Right hindlimb (tissue), 1 donor: ENCODE data around the gene XYLB.

Experiments used
- DNase-seq: peaks from one replicate; pipeline ENCODE4 v3.0.0-alpha.2; 2018

Gene XYLB

DNA sequence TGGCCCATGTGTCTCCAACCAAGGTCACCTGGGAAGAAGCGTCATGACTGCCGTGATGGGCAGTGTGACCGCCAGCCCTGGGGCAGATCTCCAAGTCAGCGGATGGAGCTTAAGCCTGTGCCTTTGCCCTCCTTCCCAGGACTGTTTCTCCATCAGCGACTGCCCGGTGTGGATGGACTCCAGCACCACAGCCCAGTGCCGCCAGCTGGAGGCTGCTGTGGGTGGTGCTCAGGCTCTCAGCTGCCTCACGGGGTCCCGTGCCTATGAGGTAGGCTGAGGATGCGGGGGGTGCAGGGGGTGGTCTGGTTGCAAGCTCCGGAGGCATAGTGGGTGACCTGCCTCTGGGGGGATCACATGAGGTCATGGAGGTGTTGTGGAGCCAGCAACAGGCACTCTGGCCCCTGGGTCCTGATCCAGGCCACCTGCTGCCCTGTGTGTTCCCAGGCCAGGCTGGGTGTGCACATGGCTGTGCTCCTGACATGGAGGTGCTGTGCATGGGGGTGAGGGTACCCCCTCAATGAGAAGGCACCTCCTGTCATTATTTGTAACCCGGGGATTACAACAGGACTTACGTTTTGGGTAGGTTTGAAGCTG lies 19.0 kb downstream of the XYLB start:
- DNase-seq = no peak

GRCh38 chr3:38366082-38366481 lies 19.5 kb downstream of the XYLB start:
- no peak for DNase-seq

DNA sequence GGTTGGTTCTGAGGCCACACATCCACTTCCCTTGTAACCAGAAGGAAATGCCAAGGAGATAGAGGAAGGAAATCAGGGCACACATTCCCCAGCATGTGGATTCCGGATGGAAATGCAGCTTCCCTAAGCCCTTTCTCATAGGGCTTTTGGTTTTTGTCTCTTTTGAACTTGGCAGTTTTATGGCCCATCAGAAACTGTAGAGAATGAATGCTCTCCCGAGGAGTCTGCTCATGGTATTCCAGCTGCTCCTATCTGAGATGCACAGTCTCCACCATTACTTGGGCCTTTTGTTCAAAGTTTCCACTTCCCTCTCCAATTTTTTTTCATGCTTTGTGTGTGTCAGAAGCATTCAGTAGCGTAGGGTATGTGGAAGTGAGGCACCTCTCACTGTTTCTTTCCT lies 21.2 kb downstream of the XYLB start:
- DNase-seq = no peak

GRCh38 chr3:38368238-38368637 lies 21.7 kb downstream of the XYLB start:
- no peak for DNase-seq

DNA sequence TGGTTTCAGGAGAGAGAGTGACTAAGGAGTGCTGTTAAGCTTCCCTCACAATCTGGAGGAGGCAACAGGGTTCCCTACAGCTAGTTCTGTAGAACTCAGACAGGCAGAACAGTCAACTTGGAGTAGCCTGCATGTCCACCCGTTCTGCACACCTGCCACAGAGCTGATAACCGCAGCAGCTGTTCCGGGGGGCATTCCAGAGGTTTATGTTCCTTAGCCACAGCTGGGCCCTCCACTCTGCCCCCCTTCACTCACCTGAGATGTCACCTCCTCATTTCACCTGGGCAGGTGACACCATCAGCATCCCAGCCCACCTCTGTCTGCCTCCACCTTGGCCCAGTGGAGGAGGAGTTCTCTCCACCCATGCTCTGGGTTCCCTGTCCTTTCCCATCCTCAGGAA lies 22.6 kb downstream of the XYLB start:
- no peak for DNase-seq

- no peak for DNase-seq
These were observed 23.6 kb downstream of the XYLB start for GRCh38 chr3:38370149-38370548.

DNA sequence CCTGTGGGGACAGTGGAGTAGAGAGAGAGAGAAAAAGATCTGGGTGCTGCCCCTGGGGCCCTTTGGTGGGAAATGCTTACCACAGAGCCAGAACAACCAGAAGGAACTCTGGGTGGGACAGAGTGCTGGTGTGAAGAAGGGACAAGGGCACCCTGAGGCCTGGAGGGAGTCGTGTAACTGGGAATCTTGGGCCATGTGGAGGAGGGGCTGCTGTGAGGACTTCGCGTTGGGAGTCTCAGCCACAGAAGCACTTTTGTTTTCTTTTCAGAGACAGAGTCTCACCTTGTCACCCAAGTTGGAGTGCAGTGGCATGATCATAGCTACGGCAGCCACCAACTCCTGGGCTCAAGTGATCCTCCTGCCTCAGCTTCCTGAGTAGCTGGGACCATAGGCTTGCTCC lies 24.3 kb downstream of the XYLB start:
- DNase-seq = no peak

DNA sequence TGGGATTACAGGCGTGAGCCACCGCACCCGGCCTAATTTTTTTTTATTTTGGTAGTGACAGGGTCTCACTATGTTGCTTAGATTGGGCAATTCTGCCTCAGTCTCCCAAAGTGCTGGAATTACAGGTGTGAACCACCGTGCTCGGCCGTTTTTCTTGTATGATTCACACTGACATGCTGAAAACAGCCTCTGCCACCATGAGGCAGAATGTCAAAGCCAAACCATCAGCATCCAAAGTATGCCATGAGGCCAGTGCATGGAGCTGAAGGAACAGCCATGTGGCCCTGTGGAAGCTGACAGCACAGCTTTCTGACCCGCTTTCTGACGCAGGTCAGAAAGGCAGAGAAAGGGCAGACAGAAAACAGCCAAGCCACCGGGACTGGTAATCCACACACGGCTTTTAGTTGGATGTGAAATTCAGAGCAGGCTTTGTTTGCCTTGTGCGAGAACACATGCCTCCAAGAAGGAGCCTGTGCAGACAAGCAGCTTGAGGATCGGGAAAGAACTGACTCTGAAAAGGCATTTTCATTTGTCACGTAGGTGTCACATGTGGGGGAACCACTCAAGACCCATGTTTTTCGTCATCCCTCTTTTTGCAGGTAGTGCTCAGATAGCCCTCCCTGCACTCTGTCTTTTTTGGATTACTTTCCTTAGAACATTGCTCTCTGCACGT lies 25.1 kb downstream of the XYLB start:
- no peak for DNase-seq

DNA sequence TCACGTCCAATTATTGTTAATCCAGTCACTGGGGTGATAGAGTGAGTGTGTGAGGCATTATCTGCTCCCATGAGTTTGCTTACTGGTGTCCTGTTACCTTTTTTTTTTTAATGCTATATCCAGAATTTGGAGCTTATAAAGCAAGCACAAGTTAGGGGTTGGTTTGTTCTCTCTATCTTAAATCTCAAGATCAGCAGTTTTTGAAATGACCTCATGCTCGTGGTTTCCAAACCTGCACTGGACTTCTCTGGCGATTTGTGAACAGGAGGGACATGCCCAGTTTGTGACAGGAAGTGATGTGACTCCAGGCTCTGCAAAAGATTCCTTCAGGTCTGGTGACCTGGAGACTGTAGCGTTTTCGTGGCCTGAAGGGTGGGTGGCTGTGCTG lies 25.6 kb downstream of the XYLB start:
- DNase-seq = no peak

DNA sequence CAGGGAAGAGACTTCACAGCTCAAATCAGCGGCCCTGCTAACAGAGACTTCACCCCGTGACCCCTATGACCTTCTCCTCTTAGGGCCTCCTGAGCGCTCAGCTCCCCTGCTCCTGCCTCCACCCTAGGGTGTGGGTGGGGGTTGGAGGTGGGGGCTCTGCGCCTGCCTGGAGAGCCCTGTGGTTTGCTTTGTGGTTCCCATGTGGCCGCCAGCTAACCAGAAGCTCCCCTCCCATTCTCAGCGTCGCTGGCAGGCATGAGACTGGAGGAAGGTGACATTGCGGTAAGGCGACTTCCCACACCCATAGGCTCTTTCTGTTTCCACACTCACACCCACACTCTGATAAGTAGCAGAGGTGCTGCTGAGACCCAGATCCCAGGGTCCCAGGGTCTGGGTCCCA lies 27.6 kb downstream of the XYLB start:
- no peak for DNase-seq

DNA sequence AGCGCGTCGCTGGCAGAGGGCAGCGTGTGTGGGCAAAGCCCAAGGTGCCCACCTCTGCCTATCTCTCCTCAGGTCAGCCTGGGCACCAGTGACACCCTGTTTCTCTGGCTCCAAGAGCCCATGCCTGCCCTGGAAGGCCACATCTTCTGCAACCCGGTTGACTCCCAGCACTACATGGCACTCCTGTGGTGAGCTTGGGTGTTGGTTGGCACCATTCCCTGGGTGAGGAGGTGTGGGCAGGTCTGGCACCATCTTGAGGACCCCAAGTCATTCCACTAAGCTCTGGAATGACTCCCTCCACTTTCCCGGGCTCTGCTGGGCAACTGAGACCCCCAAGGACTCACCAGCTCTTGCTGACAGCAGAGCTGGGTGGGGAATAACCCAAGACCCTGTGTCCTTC lies 28.5 kb downstream of the XYLB start:
- DNase-seq = no peak

DNA sequence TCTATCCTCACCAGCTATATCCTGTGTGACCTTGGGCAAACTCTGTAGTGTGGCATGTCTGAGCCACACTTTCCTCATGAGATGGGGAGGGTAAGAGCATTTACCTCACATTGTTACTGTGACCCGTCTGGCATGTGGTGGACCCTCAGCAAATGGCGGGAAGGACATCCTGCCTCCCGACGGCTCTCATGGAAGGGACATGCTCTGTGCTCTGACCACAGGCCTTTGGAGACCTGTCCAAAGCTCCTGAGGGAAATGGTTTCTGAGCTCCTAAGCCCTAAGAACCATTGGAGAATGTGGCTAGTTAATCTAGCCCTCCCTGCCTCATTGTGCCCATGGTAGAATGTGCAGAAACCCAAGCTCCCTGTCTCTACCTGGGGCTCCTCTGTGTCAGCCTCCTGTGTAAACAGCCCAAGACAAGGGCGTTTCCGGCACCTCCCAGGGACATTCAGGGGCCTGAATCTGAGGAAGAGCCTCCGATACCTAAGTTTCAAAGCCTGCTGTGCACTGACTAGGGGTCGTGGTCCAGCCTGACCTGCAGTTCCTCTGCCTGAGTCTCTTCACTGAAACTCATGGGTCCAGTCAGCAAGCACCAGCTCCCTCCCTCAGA lies 29.0 kb downstream of the XYLB start:
- DNase-seq = no peak

DNA sequence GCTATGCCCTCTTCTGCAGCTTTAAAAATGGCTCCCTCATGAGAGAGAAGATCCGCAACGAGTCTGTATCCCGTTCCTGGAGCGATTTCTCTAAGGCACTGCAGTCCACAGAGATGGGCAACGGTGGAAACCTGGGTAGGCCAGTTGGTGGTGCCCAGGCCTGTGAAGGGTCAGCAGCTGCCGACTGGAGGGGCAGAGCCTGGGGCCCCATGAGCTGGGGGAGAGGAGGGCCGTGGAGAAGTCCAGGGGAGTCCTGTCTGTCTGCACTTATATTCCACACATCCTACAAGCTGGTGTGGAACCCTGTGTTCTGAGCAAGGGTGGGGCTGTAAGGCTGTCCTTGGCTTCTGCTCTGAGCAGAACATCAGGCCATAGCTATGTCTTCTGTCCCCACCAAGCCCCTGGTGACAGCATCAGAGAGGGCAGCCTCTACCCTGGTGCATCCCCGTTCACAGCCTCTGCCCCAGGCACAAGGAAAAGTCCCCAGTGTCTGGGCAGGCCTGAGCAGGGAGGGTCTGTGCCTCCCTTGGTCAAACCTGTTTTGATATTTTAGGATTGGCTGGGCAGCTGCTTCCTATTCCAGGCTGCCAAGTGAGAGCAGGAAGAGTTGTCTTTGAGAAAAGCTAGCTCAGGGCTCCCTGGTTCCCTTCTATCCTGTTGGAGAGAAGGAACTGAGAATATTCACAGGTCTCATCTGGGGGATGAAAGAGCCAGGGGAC lies 29.7 kb downstream of the XYLB start:
- DNase-seq = no peak

DNA sequence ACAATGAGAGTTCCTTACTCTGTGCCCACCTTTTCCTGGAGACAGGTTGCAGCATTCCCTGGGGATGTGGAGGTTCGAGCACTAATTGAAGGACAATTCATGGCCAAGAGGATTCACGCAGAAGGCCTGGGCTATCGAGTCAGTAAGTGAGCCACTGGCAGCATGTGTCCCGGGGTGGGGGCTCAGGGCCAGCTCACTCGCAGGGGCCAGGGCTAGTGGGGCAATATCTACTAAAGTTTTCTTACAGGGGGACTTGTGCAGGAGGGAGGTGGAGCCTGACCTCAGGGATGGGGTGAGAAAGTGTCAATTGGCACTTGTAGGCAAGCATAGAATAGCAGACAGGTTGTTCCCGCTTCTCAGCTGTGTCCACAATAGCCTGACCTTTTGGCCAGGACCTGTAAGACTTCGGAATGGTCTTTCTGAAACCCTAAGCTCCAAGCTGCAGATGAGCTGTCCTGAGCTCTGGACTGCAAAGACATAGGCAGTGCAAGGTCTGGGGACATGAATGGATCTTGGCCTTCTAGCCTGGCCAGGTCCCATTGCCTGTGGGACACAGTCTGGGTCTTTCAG lies 32.7 kb downstream of the XYLB start:
- no peak for DNase-seq

- DNase-seq = no peak
These were observed 36.0 kb downstream of the XYLB start for GRCh38 chr3:38382506-38383080.

DNA sequence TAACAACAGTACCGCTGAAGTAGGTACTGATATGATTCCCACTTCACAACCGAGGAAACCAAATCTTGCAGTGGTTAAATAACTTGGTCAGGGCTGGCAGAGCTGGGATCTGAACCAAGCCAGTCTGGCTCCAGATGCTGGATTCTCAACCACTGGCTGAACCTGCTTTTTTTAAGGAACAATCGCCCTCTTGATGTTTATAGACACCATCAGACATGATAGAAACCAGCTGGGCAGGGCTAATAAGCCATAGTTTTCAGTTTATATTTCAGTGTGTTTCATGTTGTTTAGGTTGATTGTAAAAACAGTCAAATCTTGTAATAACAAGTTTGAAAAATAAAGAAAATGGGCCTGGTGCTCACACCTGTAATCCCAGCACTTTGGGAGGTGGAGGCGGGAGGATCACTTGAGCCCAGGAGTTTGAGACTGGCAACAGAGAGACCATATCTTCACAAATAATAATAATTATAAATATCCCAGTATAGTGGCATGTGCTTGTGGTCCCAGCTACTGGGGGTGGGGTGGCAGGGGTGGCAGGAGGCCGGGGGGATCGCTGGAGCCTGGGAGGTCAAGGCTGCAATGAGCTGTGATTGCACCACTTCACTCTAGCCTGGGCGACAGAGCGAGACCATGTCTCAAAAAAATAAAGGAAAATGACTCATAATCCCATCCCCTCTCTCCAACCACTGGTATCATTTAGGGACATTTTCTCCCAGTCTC lies 36.7 kb downstream of the XYLB start:
- DNase-seq = no peak

DNA sequence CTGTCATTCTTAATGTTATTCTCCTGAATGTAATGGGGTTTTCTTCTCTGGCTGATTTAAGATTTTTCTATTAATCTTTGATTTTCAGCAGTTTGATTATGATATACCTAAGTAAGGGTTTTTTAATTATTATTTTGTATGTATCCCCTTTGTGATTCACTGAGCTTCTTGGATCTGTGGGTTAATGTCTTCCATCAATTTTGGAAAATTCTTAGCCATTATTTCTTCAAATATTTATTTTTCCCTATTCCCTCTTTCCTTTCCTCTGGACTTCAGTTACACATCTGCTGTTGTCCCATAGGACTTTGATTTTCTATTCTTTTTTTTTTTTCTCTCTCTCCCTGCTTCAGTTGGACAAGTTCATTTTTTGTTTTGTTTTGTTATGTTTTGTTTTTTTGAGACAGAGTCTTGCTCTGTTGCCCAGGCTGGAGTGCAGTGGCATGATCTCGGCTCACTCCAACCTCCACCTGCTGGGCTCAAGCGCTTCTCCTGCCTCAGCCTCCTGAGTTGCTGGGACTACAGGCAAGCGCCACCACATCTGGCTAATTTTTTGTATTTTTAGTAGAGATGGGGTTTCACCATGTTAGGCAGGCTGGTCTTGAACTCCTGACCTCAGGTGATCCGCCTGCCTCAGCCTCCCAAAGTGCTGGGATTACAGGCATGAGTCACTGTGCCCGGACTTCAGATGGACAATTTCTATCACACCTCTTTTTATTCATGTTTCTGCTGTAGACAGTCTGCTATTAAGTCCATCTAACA lies 40.6 kb downstream of the XYLB start:
- no peak for DNase-seq

- no peak for DNase-seq
These were observed 41.3 kb downstream of the XYLB start for GRCh38 chr3:38387862-38388261.

DNA sequence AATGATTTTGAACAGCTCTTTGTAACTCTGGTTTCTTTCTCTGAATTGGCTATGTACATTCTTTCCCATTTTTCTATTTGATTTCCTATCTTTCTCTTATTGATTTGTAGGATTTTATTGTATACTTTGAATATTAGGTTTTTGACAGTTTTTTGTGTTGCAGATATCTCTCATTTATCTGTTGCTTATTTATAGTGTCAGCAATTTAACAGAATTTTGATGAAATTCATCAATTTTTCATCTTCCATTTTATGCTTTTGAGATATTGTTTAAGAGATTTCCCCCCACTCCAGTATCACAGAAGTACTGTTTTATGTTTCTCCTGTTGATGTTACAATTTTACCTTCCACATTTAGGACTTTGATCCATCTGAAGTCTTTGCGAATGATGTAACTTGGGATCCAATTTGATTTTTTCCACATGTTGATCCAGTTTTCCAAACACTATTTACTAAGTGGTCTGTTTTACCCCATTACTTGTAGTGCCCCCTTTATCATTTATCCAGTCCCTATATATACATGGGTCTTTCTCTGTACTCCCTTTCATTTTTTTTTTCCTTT lies 46.1 kb downstream of the XYLB start:
- no peak for DNase-seq

DNA sequence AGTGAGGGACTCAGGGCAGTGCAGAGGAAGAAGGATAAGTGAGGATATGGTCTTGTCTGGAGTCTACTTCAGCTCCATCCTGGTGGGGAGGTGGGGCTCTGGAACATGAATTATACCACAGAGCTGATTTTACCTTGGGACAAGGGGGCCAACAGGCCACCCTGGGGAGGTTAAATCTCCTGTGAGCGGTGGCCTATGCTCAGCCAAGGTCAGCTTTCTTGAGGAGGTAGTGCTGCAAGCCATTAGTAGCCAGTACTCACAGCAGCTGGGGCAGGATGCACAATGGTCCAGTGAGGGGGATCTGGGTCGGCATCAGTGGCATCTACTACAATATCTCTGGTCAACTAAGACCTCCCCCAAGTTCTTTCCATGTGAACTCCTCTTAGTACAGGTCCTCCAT lies 49.7 kb downstream of the XYLB start:
- DNase-seq = no peak

DNA sequence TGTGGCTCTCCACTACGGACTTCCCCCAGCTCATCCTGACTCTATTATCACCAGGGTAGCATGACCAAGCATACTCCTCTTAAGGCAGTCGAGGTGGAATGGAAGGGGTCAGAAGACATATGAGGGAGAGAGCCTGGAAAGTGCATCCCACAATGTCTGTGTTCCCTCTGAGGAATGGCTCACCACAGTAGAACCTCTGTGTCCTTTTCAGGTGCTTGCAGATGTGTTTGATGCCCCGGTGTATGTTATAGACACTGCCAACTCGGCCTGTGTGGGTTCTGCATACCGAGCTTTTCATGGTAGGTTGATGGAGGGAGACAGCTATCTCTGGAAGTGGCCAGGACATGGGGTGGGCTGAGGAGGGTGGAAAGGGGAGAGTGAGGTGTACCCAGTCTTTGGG lies 50.3 kb downstream of the XYLB start:
- no peak for DNase-seq

DNA sequence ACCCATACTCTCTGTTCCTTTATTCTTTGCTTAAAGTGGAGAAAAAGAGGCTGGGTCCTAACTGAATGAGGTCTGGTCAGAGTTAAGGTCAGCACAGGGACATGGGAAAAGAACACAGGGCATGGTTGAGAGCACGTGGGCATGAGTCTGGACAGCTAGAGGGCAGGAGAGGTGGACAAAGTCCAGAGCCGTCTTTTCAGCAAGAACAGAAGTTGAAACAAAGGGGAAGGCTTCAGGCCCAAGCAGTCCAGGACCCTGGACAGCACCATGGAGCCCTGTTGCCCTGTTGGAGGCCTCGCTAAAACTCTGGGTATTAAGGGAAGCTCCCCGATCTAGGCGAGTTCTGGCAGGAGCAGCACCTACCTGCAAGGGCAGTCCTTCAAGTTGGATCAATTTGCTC lies 50.7 kb downstream of the XYLB start:
- DNase-seq = peak; percentile 39
